GM12864 (cell line): ENCODE results near the gene RHOT2.

Source experiments
- DNase-seq: peaks from one replicate; pipeline ENCODE4 v3.0.0-alpha.2; 2011; ENCODE audit warnings: low read depth
- H3K4me3 ChIP-seq: 2 replicates; pipeline ENCODE4 v1.5.1; 2011; ENCODE audit warnings: mild to moderate bottlenecking, low read depth, low read length, control low read depth
- CTCF ChIP-seq: IDR thresholded peaks from 2 replicates; pipeline ENCODE4 v1.5.1; 2011; ENCODE audit warnings: low read depth, mild to moderate bottlenecking, moderate library complexity, low read length, control low read depth, inconsistent platforms; ENCODE audit errors: missing control alignments

Gene RHOT2

GRCh38 chr16:671353-672131 is 3.6 kb downstream of the RHOT2 start:
- no peak for TF ChIP-seq CTCF
- DNase-seq: no peak
- H3K4me3 ChIP-seq: no peak overlapping the region

GRCh38 chr16:672371-672770 is 4.4 kb downstream of the RHOT2 start:
- TF ChIP-seq CTCF: no peak
- no peak for DNase-seq
- H3K4me3 ChIP-seq: no peak overlapping the region

GRCh38 chr16:672851-673250 is 4.9 kb downstream of the RHOT2 start:
- TF ChIP-seq CTCF: no peak
- H3K4me3 ChIP-seq: no peak overlapping the region
- no peak for DNase-seq

GRCh38 chr16:673399-673991 is 5.6 kb downstream of the RHOT2 start:
- DNase-seq: no peak
- H3K4me3 ChIP-seq: no peak overlapping the region
- TF ChIP-seq CTCF: no peak

- no peak overlapping the region for H3K4me3 ChIP-seq
- no peak for TF ChIP-seq CTCF
Measured at GRCh38 chr16:674214-674881, 6.4 kb downstream of the RHOT2 start.

GRCh38 chr16:674968-675883 is 7.3 kb downstream of the RHOT2 start, which contains the start of gene RHBDL1:
Gene RHBDL1 (plus strand): TSS chr16:675671. CDS start chr16:675791, 120 bp downstream.
- H3K4me3 ChIP-seq: no peak within 1 kb of the TSS
- DNase-seq: no peak
- no peak for TF ChIP-seq CTCF

More at GRCh38 chr16:674214-674881, 6.4 kb downstream of the RHOT2 start:
- DNase-seq: no peak
